Heart left ventricle (tissue), 16 donors: ENCODE data around the gene GALR3. TPM values are rescaled to one million over a fixed set of nuclear protein-coding genes. Genes with fewer than 3 reads are reported as not detected.

Source experiments
- ATAC-seq, 4 donors: fragments of 200-7000 bp; cut with Tn5 transposase; one replicate each; pipeline ENCODE4 v1.9.1; 2020 to 2022; ENCODE audit warnings: moderate library complexity in 4 of 4, mild to moderate bottlenecking in 3 of 4, moderate number of reproducible peaks in 1 of 4
- DNase-seq, 5 donors: peaks; one replicate each; pipeline ENCODE4 v3.0.0-alpha.2; 2020
- H3K27ac ChIP-seq, 12 donors: fragments of 200-600 bp; sonication (generic) in 4 of 12; one replicate each; pipeline versions ENCODE4 v1.5.0 to v1.8.0; 2016 to 2022; ENCODE audit warnings: mild to moderate bottlenecking in 2 of 12
- H3K27me3 ChIP-seq, 9 donors: fragments of 200-600 bp; sonication (generic) in 2 of 9; one replicate each; pipeline versions ENCODE4 v1.5.1 to v1.8.0; 2016 to 2022; ENCODE audit warnings: mild to moderate bottlenecking in 3 of 9
- H3K36me3 ChIP-seq, 9 donors: fragments of 200-600 bp; sonication (generic) in 2 of 9; one replicate each; pipeline versions ENCODE4 v1.5.0 to v1.8.0; 2018 to 2022; ENCODE audit warnings: mild to moderate bottlenecking in 2 of 9
- H3K4me1 ChIP-seq, 12 donors: fragments of 200-600 bp; sonication (generic) in 4 of 12; one replicate each; pipeline versions ENCODE4 v1.5.0 to v1.8.0; 2016 to 2022; ENCODE audit warnings: mild to moderate bottlenecking in 3 of 12
- H3K4me3 ChIP-seq, 12 donors: fragments of 200-600 bp; sonication (generic) in 4 of 12; one replicate each; pipeline versions ENCODE4 v1.5.0 to v1.8.0; 2017 to 2022; ENCODE audit warnings: mild to moderate bottlenecking in 9 of 12, moderate library complexity in 4 of 12
- H3K9me3 ChIP-seq, 12 donors: fragments of 200-600 bp; sonication (generic) in 4 of 12; one replicate each; pipeline versions ENCODE4 v1.5.0 to v1.8.0; 2016 to 2022; ENCODE audit warnings: mild to moderate bottlenecking in 1 of 12
- POLR2A ChIP-seq, 2 donors: fragments of 450-650 bp; IDR thresholded peaks; one replicate each; pipeline ENCODE4 v1.6.1; 2017; ENCODE audit warnings: antibody characterized with exemption in 2 of 2, mild to moderate bottlenecking in 2 of 2, moderate library complexity in 2 of 2
- WGBS, 4 donors: extraction: QIAGEN DNeasy Blood & Tissue Kit in 2 of 4; methylation state at CpG; one replicate each; pipeline versions ENCODE4 v1.1.5 to v1.1.7; 2013 to 2018; 5-methylcytosine and 5-hydroxymethylcytosine counted together
- intact Hi-C, 10 donors: fragments of 100-400 bp; cut with DNase I; formaldehyde crosslinking; loops; one replicate each; pipeline versions ENCODE4 v1.11.1 to v1.14.2; 2022
- long read RNA-seq, 3 donors: library from polyadenylated mRNA; unstranded; transcript quantifications; one replicate each; pipeline ENCODE4 v2.0.0, GENCODE V29; 2020 to 2021
- polyA plus RNA-seq, 2 donors: library from polyadenylated mRNA; stranded (reverse); fragments of 200-250 nt; gene quantifications; one replicate each; pipeline ENCODE4 v1.2.3, GENCODE V29; 2013
- total RNA-seq, 9 donors: library from RNA; depleted of rRNA in 2 of 9; stranded (reverse); fragments of >200 nt in 2 of 9; fragmentation: NEBNext Ultra II Directional in 3 of 9; extraction: Animal tissue kit (Norgen Biotek cat#: 25700) in 3 of 9; gene quantifications; one replicate each; pipeline versions ENCODE4 v1.1.0 to v1.2.4, GENCODE V29; 2016 to 2023
- TF ChIP-seq, protein P1 (sequence below), 12 donors: fragments of 200-600 bp; sonication (generic) in 4 of 12; IDR thresholded peaks; one replicate each; pipeline versions ENCODE4 v1.5.0 to v1.8.0; 2018 to 2022; ENCODE audit warnings: antibody characterized with exemption in 12 of 12, mild to moderate bottlenecking in 5 of 12
- donor health status: ischemic (EF 13 %, LVEDD 7.1; RV severe dilation, severe dysfunction).
- donor health status: healthy with polysubstance abuse.
- donor health status: DM: no; HTN: yes; CAD: no.
- donor health status: DM: no; HTN: no; CAD: no.
- donor health status: ischemic (EF 25% LVEDD 6.9; RV normal size, moderate dysfunction).
- donor health status: ischemic (EF 25% LVEDD 5.7; RV mildly dilated, moderate dysfunction).
- donor health status: healthy.
- donor health status: DM: yes; HTN: yes; CAD: no.
- donor health status: ischemic (EF 35%, LVEDD 5.7; RV mildly dilated, moderate dysfunction).
- donor health status: nonischemic (EF 11% LVEDD 7.7; RV severe dilation, severe dysfunction).
- donor health status: DM: yes; HTN: yes; CAD: no.
- donor health status: PGD.
- donor health status: ischemic (EF 29% LVEDD 5.4; RV normal size, mild dysfunction).
- donor health status: nonischemic (EF 23%, LVEDD 6.1; RV moderate dilation, normal function).

GALR3 gene, protein sequence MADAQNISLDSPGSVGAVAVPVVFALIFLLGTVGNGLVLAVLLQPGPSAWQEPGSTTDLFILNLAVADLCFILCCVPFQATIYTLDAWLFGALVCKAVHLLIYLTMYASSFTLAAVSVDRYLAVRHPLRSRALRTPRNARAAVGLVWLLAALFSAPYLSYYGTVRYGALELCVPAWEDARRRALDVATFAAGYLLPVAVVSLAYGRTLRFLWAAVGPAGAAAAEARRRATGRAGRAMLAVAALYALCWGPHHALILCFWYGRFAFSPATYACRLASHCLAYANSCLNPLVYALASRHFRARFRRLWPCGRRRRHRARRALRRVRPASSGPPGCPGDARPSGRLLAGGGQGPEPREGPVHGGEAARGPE
- total RNA-seq (not detected), polyA plus RNA-seq (not detected)
- long read RNA-seq, donor 1: 0 reads
- long read RNA-seq, donor 2: 0 reads
- long read RNA-seq, donor 3: 0 reads

DNA sequence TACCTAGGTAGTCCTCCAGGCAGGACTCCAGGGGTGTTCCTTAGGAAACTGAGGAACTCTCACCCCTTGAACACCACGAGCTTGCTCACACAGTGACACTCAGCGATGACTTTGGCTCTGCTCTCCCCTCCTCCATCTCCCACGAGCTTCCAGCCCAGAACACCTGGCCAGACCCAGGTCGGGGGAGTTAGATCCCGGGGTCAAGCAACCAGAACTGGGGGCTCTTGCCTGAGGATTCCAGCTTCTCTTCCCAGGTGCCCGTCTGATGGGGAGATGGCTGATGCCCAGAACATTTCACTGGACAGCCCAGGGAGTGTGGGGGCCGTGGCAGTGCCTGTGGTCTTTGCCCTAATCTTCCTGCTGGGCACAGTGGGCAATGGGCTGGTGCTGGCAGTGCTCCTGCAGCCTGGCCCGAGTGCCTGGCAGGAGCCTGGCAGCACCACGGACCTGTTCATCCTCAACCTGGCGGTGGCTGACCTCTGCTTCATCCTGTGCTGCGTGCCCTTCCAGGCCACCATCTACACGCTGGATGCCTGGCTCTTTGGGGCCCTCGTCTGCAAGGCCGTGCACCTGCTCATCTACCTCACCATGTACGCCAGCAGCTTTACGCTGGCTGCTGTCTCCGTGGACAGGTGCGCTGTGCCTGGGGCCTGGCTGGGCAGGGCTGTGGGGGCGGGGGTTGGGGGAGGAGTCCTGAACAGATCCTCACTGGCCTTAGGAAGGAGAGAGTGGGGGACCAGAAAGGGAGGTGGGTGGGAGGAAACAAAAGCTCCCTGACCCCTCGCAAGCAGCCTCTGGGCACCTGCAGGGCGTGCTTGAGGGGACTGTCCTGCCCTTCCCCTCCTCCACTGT lies at the start of gene GALR3:
TSS of gene GALR3 (plus strand) at position 249 of the 852 bp plus-strand sequence. CDS start at position 274, 25 bp downstream.
- ATAC-seq: no peak
- WGBS, 4 donors: 69 to 76% (median 72%) methylated on average over 17 to 21 of the region's 21 CpGs
- H3K27me3 ChIP-seq: peaks cover 0 to 32% (median 5%) of the 10 kb centered on the region in 9 donors

DNA sequence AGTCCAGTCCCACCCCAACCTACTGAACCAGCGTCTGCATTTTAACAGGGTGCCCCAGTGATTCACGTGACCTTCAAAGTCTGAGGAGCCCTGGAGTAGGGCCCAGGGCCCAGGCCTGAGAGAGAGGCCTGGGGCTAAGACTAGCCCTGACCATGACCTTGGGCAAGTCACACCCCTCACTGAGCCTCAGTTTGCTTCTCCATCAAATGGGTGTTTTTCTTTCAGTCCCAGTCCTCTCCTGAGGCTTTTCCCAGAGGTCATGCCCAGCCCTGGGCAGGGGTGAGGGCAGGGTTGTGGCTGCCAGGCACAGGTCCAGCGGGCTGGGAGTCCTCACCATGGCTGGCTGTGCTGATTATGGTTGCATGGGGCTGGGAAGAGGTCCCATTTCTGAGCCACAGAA lies 48.5 kb upstream of the GALR3 start:
- H3K9me3 ChIP-seq: no peaks in the 10 kb centered on the region
- 77 to 100% (median 94%) methylated on average over 1 to 3 of the region's 3 CpGs for WGBS, 4 donors
- ATAC-seq (peak in 1 of 4 donors; percentile 4), DNase-seq (no peak)
- no peak overlapping the region for H3K4me3 ChIP-seq
- H3K4me1 ChIP-seq: peaks cover 0 to 11% (median 4%) of the 10 kb centered on the region in 12 donors
- peak overlapping the region in 1 of 12 donors; percentile 5 for H3K27ac ChIP-seq
- H3K27me3 ChIP-seq: no peaks in the 10 kb centered on the region
- TF ChIP-seq, protein P1, sequence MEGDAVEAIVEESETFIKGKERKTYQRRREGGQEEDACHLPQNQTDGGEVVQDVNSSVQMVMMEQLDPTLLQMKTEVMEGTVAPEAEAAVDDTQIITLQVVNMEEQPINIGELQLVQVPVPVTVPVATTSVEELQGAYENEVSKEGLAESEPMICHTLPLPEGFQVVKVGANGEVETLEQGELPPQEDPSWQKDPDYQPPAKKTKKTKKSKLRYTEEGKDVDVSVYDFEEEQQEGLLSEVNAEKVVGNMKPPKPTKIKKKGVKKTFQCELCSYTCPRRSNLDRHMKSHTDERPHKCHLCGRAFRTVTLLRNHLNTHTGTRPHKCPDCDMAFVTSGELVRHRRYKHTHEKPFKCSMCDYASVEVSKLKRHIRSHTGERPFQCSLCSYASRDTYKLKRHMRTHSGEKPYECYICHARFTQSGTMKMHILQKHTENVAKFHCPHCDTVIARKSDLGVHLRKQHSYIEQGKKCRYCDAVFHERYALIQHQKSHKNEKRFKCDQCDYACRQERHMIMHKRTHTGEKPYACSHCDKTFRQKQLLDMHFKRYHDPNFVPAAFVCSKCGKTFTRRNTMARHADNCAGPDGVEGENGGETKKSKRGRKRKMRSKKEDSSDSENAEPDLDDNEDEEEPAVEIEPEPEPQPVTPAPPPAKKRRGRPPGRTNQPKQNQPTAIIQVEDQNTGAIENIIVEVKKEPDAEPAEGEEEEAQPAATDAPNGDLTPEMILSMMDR (IDR thresholded peaks at IDR 0.05): no peak
- no peak for TF ChIP-seq POLR2A (IDR thresholded peaks at IDR 0.05)
- intact Hi-C loops: no loop called here
- peaks cover 0 to 51% (median 49%) of the 10 kb centered on the region in 9 donors for H3K36me3 ChIP-seq

More for the DNA sequence above, at the start of gene GALR3:
- Histone ChIP-seq H3K27ac (no peak within 1 kb of the TSS), H3K4me3 (peak within 1 kb of the TSS in 1 of 12 donors; percentile 51), H3K9me3 (no peaks in the 10 kb centered on the region), H3K36me3 (peaks cover 0 to 1% (median 0%) of the 10 kb centered on the region in 9 donors), H3K4me1 (peaks cover 0 to 31% (median 11%) of the 10 kb centered on the region in 12 donors)
- TF ChIP-seq POLR2A (IDR thresholded peaks at IDR 0.05): no peak
- intact Hi-C loops: no loop called here
- no peak for DNase-seq

DNA sequence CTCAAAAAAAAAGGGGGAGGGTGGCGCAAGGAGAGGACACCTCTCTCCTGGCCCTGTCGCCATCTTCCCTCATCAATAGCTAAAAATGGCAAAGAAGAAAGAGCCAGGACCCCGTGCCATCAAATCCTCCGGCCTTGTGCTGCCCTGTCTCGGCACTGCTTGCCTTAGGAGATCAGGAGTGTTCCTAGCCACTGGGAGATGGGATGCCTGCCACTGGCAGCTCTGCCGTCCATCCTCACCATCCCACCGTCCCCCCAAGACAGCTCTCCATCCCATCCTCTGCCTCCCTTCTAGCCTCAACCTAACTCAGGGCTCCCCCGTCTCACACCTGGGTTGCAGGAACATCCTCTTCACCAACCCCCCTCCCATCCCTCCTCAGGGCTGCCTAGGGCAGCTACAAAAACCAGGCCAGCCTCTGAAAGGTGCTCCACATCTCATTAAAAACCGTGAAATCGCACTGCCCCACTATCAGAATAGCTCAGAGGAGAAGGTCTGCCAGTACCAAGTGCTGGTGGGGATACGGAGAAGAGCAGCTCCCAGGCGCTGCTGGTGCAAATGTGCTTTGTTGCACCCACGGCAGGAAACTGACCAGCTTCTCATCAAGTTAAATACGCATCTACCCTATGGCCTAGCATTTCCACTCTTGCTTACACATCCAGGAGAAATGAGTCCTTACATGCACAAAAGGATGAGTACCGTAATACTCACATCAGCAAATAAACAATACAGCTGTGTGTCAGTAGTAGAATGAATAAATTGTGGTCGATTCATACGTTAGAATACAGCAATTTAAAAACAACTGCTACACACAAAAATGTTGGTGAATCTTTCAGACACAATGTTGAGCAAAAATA lies 47.2 kb upstream of the GALR3 start:
- Histone ChIP-seq H3K36me3 (peaks cover 0 to 40% (median 37%) of the 10 kb centered on the region in 9 donors), H3K27me3 (no peaks in the 10 kb centered on the region), H3K9me3 (no peaks in the 10 kb centered on the region), H3K4me1 (peaks cover 0 to 11% (median 4%) of the 10 kb centered on the region in 12 donors), H3K27ac (peak overlapping the region in 1 of 12 donors; percentile 43), H3K4me3 (no peak overlapping the region)
- DNase-seq (no peak), ATAC-seq (peak in 1 of 4 donors; percentile 3)
- intact Hi-C loops: no loop called here
- 85 to 88% (median 86%) methylated on average over 17 of the region's 17 CpGs for WGBS, 4 donors
- no peak for TF ChIP-seq POLR2A (IDR thresholded peaks at IDR 0.05)
- TF ChIP-seq, protein P1 (IDR thresholded peaks at IDR 0.05): no peak

DNA sequence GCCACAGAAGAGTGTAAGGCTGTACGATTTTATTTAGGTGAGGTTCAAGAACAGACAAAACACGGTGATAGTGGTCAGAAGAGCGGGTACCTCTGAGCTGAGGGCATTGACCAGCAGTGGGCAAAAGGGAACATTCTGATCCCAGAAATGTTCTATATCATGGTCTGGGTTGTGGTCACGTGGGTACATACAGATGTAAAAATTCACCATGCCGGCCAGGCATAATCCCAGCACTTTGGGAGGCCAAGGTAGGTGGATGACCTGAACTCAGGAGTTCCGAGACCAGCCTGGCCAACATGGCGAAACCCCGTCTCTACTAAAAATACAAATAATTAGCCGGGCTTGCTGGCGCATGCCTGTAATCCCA lies 46.6 kb upstream of the GALR3 start:
- Histone ChIP-seq H3K36me3 (peaks cover 0 to 33% (median 31%) of the 10 kb centered on the region in 9 donors), H3K4me3 (no peak overlapping the region), H3K9me3 (no peaks in the 10 kb centered on the region), H3K27ac (peak overlapping the region in 1 of 12 donors; percentile 43), H3K27me3 (no peaks in the 10 kb centered on the region), H3K4me1 (peaks cover 0 to 11% (median 4%) of the 10 kb centered on the region in 12 donors)
- intact Hi-C loops: no loop called here
- DNase-seq (no peak), ATAC-seq (no peak)
- 77 to 89% (median 83%) methylated on average over 10 of the region's 10 CpGs for WGBS, 4 donors
- TF ChIP-seq POLR2A (IDR thresholded peaks at IDR 0.05): no peak
- TF ChIP-seq, protein P1 (IDR thresholded peaks at IDR 0.05): no peak
